OCI-LY3 (cell line): ENCODE results near the gene LGALS4.

ENCODE experiments used
- EZH2phosphoT487 ChIP-seq: fragments of 200-600 bp; shearing (Covaris generic); IDR thresholded peaks from 2 replicates; pipeline ENCODE4 v1.6.1; 2018; ENCODE audit warnings: antibody characterized with exemption, mixed run types, low read depth
- TF ChIP-seq, protein P1 (sequence below): fragments of 200-600, 300-600 bp; sonication (generic); IDR thresholded peaks from 2 replicates; pipeline ENCODE4 v1.5.1; 2014; ENCODE audit warnings: antibody characterized with exemption, low read length, low read depth

GRCh38 chr19:38795549-38795948 is 17.2 kb downstream of the LGALS4 start:
- no peak for TF ChIP-seq EZH2phosphoT487
- TF ChIP-seq, protein P1, sequence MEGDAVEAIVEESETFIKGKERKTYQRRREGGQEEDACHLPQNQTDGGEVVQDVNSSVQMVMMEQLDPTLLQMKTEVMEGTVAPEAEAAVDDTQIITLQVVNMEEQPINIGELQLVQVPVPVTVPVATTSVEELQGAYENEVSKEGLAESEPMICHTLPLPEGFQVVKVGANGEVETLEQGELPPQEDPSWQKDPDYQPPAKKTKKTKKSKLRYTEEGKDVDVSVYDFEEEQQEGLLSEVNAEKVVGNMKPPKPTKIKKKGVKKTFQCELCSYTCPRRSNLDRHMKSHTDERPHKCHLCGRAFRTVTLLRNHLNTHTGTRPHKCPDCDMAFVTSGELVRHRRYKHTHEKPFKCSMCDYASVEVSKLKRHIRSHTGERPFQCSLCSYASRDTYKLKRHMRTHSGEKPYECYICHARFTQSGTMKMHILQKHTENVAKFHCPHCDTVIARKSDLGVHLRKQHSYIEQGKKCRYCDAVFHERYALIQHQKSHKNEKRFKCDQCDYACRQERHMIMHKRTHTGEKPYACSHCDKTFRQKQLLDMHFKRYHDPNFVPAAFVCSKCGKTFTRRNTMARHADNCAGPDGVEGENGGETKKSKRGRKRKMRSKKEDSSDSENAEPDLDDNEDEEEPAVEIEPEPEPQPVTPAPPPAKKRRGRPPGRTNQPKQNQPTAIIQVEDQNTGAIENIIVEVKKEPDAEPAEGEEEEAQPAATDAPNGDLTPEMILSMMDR = no peak
